ENCODE data around the gene CDC37.

DNA sequence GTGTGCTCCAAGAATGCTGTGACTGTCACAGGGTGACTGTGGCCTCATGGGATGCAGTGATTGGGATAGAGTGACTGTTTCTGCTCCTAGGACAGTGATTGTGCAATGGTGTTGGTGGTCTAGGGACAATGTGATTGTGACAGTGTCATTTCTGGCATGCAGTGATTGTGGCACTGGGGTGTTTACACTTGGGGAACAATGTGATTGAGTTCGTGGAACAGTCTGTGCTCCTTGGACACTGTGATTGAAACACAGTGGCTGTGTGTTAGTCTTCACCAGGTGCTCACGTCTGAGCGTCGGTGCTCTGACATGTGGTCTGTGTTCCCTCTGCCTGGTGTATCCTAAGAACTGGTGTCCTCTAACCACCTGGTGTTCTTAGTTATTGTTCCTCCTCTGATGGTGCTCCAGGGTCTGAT, 18.7 kb upstream of the CDC37 start:
- TF ChIP-seq, protein P1, sequence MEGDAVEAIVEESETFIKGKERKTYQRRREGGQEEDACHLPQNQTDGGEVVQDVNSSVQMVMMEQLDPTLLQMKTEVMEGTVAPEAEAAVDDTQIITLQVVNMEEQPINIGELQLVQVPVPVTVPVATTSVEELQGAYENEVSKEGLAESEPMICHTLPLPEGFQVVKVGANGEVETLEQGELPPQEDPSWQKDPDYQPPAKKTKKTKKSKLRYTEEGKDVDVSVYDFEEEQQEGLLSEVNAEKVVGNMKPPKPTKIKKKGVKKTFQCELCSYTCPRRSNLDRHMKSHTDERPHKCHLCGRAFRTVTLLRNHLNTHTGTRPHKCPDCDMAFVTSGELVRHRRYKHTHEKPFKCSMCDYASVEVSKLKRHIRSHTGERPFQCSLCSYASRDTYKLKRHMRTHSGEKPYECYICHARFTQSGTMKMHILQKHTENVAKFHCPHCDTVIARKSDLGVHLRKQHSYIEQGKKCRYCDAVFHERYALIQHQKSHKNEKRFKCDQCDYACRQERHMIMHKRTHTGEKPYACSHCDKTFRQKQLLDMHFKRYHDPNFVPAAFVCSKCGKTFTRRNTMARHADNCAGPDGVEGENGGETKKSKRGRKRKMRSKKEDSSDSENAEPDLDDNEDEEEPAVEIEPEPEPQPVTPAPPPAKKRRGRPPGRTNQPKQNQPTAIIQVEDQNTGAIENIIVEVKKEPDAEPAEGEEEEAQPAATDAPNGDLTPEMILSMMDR (IDR thresholded peaks at IDR 0.05), result no peak
- no peak for TF ChIP-seq POLR2A (IDR thresholded peaks at IDR 0.05)

Data from adrenal gland (tissue), 5 donors.